Endothelial cell (in vitro differentiated cells): ENCODE results near the gene GNAO1. TPM values are rescaled to one million over a fixed set of nuclear protein-coding genes. Genes with fewer than 3 reads are reported as not detected.

Experiments used
- DNase-seq: peaks from one replicate; pipeline ENCODE4 v3.0.0; 2021; ENCODE audit warnings: low spot score
- H3K27ac Mint-ChIP-seq: one replicate; pipeline ENCODE4 v1.8.0; 2021; ENCODE audit warnings: mixed read lengths, inconsistent platforms; ENCODE audit not compliant: unreplicated experiment
- H3K27me3 Mint-ChIP-seq: one replicate; pipeline ENCODE4 v1.8.0; 2021; ENCODE audit warnings: mild to moderate bottlenecking, moderate library complexity, mixed read lengths, inconsistent platforms; ENCODE audit not compliant: unreplicated experiment
- H3K36me3 Mint-ChIP-seq: one replicate; pipeline ENCODE4 v1.8.0; 2021; ENCODE audit warnings: mild to moderate bottlenecking, low read depth, mixed read lengths, inconsistent platforms; ENCODE audit not compliant: unreplicated experiment
- H3K4me1 Mint-ChIP-seq: one replicate; pipeline ENCODE4 v1.8.0; 2021; ENCODE audit warnings: mild to moderate bottlenecking, mixed read lengths, inconsistent platforms; ENCODE audit not compliant: unreplicated experiment
- H3K4me3 Mint-ChIP-seq: one replicate; pipeline ENCODE4 v1.8.0; 2021; ENCODE audit warnings: mild to moderate bottlenecking, mixed read lengths, inconsistent platforms; ENCODE audit not compliant: unreplicated experiment
- H3K9me3 Mint-ChIP-seq: one replicate; pipeline ENCODE4 v1.8.0; 2021; ENCODE audit warnings: mixed read lengths, inconsistent platforms; ENCODE audit not compliant: unreplicated experiment
- CTCF ChIP-seq: fragments of 200-600 bp; sonication (generic); IDR thresholded peaks from one replicate; pipeline ENCODE4 v1.5.0; 2021; ENCODE audit warnings: antibody characterized with exemption; ENCODE audit not compliant: unreplicated experiment
- total RNA-seq: library from RNA; stranded (reverse); fragmentation: NEBNext Ultra II Directional; extraction: Animal tissue kit (Norgen Biotek cat#: 25700); gene quantifications from one replicate; pipeline ENCODE4 v1.2.1, GENCODE V29; 2021; ENCODE audit not compliant: unreplicated experiment

GNAO1 gene
- total RNA-seq, 1 donor from 2014 or later = 0.69 TPM

GRCh38 chr16:56269811-56270684, 78.8 kb downstream of the GNAO1 start:
- Mint-ChIP-seq H3K9me3 (no peaks in the 10 kb centered on the region), H3K27me3 (no peaks in the 10 kb centered on the region), H3K4me3 (no peak overlapping the region), H3K36me3 (no peaks in the 10 kb centered on the region), H3K4me1 (no peaks in the 10 kb centered on the region), H3K27ac (no peak overlapping the region)
- no peak for DNase-seq
- no peak for TF ChIP-seq CTCF

- no peak for TF ChIP-seq CTCF
- Mint-ChIP-seq H3K36me3 (no peaks in the 10 kb centered on the region), H3K9me3 (no peaks in the 10 kb centered on the region), H3K4me3 (no peak overlapping the region), H3K27me3 (no peaks in the 10 kb centered on the region), H3K27ac (no peak overlapping the region), H3K4me1 (no peaks in the 10 kb centered on the region)
- DNase-seq = no peak
Measured at GRCh38 chr16:56270828-56271227, 79.5 kb downstream of the GNAO1 start.

GRCh38 chr16:56272583-56272894, 81.2 kb downstream of the GNAO1 start:
- Mint-ChIP-seq H3K27me3 (no peaks in the 10 kb centered on the region), H3K9me3 (no peaks in the 10 kb centered on the region)
- TF ChIP-seq CTCF = no peak

GRCh38 chr16:56273615-56274014, 82.3 kb downstream of the GNAO1 start:
- H3K36me3 Mint-ChIP-seq = no peaks in the 10 kb centered on the region
- H3K9me3 Mint-ChIP-seq = no peaks in the 10 kb centered on the region
- no peak for TF ChIP-seq CTCF

More at GRCh38 chr16:56272583-56272894, 81.2 kb downstream of the GNAO1 start:
- H3K36me3 Mint-ChIP-seq = no peaks in the 10 kb centered on the region
- no peaks in the 10 kb centered on the region for H3K4me1 Mint-ChIP-seq
- no peak overlapping the region for H3K4me3 Mint-ChIP-seq
- DNase-seq = no peak
- no peak overlapping the region for H3K27ac Mint-ChIP-seq

GRCh38 chr16:56274369-56274768, 83.1 kb downstream of the GNAO1 start:
- Mint-ChIP-seq H3K27ac (no peak overlapping the region), H3K4me1 (no peaks in the 10 kb centered on the region), H3K9me3 (no peaks in the 10 kb centered on the region), H3K27me3 (no peaks in the 10 kb centered on the region), H3K36me3 (no peaks in the 10 kb centered on the region), H3K4me3 (no peak overlapping the region)
- no peak for TF ChIP-seq CTCF
- DNase-seq = no peak

More at GRCh38 chr16:56273615-56274014, 82.3 kb downstream of the GNAO1 start:
- Mint-ChIP-seq H3K27ac (no peak overlapping the region), H3K4me1 (no peaks in the 10 kb centered on the region), H3K27me3 (no peaks in the 10 kb centered on the region), H3K4me3 (no peak overlapping the region)
- DNase-seq = no peak
